T-helper 2 cell treated with Interferon-gamma antibody and Interleukin-4, amounts not matched to agents 100 ng/mL and 5 ng/mL, for 36 hours (primary cell): Measurements from ENCODE around the gene CEP20. TPM values are rescaled to one million over a fixed set of nuclear protein-coding genes. Genes with fewer than 3 reads are reported as not detected.

ENCODE experiments used
- intact Hi-C: fragments of 100-400 bp; cut with micrococcal nuclease; formaldehyde crosslinking; loops from one replicate; pipeline ENCODE4 v1.15.1; 2023
- total RNA-seq: library from RNA; stranded (reverse); gene quantifications from 2 replicates; pipeline ENCODE4 v1.2.3, GENCODE V29; 2022

Gene CEP20
- total RNA-seq, 1 donor from 2014 or later, result 33.1 TPM

DNA sequence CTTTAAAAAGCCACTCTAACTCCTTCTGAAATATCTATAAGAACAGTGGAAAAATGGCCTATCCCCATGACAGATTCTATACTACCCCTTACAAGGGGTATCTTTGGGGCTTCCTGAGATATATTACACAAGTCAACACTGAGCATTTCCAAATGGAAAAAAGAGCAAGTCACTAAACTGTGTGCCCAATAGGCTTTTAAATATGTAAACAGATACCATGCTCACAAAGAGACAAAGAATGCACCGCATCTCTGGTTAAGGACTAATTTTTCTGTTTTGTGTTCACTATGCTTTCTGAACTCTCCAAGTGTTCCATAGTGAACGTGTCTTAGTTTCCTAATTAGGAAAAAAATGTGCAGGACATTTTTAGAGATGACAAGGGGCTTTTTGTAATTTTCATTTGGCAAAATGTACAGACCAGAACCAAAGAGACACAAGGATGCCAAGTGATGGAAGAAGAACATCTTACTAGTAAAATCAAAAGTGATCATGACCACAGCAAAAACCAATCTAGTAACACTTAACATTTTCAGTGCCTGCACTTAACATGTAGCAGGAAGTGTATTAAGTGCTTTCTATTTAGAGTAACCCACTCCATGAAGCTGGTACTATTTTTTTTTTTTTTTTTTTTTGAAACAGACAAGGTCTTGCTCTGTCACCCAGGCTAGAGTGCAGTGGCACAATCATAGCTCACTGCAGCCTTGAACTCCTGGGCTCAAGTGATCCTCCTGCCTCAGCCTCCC is 53.1 kb downstream of the CEP20 start:
- intact Hi-C loops, result no loop called here

DNA sequence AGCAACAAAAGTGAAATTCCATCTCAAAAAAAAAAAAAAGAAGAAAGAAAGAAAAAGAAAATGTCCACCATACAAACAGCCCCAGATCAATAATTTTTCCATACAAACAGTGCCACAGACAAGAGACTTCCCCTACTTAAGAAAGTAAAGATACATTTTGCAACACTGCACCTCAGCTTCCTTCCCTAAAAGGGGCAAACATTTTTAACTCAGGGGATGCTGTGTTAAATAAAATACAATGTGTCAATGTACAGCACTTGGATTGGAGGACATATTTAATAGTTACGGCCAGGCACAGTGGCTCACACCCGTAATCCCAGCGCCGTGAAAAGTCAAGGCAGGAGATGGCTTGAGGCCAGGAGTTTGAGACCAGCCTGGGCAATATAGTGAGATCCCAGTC is 53.9 kb downstream of the CEP20 start:
- intact Hi-C loops, result no loop called here

DNA sequence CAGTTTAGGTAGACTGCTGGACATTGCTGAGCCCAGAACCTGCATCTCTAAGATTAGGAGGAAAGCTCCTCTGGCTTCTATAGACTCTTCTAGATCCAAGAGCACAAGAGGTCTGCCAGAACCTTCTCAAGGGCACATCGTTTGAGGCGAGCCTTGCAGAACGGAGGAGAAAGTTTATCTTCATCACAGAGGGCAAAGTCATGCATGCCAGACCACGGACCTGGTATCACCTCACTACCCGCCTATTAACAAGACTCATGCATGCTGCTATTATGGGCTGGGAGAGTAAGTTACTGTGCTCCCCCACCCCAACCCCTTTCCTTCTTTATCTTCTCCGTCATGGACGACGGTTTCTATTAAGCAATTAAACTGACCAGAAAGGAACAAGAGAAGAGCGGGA is 54.9 kb downstream of the CEP20 start:
- intact Hi-C loops, result no loop called here

DNA sequence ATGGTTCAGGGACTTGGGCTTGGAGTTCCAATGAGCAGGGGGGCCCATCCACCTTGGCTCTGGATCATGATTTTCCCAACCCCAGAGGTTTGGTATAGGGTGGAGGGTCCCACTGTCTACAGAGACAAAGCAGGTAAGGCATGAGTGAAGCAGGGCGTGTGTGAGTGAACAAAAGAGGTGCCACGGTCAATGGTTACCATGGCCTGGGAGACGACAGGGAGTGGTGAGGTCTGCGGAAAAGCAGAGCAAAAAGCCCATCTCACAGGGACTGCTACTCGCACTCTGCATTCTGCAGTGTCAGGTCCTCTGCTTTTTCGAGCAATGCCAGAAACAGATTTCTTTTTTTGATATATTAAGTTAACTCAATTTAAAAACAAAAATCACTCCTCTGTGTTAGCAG is 56.2 kb downstream of the CEP20 start:
- intact Hi-C loops, result no loop called here

DNA sequence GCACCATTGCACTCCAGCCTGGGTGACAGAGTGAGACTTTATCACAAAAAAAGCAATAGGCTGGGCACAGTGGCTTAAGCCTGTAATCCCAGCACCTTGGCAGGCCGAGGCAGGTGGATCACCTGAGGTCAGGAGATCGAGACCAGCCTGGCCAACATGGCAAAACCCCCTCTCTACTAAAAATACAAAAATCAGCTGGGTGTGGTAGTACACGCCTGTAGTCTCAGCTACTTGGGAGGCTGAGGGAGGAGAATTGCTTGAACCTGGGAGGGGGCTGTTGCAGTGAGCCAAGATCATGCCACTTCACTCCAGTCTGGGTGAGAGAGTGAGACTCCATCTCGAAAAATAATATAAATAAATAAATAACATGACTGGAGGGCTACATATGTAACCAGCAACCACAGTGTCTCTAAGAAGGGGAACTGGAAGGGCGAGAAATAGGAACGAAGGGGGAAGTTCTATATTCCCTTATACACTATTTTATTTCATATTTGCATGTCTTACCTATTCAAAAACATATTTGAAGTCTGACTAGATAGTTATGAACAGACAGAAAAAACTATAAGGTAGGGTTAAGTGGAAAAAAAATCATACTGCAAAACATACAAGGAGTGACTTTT is 57.5 kb downstream of the CEP20 start:
- intact Hi-C loops, result no loop called here

DNA sequence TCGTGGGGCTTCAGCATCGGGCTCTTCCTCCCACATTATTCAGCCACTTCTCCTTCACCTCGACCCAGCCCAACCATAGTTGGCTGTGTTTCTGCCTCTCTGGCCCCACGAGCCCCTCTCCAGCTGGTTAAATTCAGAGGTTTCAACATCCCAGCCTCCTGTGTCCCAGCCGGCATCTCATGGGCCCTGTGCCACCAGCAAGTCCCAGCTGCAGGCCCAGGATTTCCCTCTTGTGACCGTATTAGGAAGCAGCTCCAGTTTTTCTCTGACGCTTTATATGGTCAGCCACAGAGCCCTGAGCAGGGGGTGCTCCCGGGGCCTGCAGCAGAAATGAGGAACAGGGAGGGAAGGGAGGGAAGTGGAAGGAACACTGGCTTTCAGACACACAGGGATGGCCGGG is 58.9 kb downstream of the CEP20 start:
- intact Hi-C loops, result no loop called here

DNA sequence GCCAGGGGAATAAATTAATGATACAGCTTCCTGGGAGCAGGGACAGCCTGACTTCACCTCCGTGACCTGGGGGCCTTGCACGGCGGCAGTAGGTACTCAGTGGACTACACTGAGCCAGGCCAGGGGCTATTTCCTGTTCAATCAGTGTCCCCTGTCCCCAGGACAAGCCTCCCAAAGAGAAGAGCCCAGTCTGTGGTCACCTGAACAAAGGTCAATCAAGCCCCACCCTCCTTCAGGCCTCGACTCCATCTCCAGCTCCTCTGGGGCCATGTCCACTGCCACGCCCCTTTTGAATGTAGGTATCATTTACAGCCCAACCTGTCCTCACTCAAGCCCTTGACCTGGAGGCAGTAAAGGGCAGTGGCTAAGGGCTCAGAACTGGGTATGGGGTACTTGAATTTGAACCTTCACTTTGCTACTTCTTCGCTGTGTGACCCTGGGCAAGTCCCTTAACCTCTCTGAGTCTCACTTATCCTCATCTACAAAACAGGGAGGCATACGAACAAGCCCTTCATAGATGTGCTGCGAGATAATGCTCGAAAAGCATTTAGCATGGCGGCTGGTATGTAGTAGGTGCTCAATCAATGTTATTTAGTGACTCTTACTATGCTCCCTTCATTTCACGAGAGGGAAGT is 60.6 kb downstream of the CEP20 start:
- intact Hi-C loops, result no loop called here

DNA sequence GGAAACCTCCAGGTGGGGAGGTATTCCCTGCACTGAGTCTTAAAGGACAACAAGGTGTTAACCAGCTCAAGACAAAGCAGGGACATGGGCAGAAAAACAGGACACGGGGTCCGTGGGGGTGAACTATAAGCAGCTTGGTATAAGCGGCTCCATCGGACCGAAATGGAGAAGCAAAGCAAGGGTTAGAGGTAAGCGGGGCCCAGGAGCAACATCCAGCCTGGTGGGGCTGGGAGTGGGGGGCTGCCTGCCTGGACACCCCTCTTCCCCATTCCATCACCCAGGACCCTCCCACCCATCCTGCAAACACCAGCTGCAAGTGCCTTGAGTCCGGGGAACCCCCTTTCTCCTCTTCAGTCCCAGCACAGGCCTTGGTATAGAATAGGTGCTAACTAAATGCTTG is 61.1 kb downstream of the CEP20 start:
- intact Hi-C loops, result no loop called here

DNA sequence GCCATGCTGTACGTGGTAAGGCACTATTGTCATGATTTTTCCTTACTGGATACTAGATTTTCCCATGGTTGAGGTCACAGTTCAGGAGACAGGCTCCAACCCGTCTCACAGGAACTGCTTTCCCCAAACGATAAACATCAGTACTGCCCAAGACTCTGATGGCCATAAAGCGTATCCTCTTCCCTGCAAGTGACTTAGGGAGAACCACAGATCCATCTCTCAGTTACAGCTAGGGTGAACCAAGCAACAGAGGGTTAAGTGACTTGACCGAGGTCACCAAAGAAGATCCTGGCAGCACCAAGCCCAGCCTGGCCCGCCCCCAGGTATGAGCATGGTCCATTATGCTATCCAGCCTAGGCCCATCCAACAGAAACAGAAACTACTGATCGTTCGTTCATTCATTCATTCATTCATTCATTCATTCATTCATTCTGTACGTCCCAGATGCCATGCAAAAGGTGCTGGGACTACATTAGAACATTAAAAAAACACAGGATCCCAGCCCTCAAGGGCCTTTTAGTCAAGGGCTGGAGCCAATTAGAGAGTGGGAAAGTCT is 62.6 kb downstream of the CEP20 start:
- intact Hi-C loops, result no loop called here

DNA sequence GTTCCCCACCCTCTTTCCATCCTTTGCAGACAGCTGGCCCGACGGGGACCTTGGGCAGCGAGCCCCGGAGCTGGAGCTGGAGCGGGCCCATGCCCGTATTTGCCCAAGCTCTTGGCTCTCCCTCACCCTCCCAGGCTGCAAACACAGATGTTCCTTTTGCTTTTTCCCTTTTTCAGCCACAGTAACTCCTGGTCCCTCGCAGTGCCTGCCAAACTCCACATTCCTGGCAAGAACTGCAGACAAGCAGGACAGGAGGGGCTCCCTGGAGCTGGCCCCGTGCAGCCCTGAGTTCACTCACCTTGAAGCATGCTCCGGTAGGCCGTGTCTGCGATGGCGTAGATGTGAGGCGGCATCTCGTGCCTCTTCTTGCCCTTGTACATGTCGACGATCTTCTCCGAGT is 65.4 kb downstream of the CEP20 start:
- intact Hi-C loops, result no loop called here

DNA sequence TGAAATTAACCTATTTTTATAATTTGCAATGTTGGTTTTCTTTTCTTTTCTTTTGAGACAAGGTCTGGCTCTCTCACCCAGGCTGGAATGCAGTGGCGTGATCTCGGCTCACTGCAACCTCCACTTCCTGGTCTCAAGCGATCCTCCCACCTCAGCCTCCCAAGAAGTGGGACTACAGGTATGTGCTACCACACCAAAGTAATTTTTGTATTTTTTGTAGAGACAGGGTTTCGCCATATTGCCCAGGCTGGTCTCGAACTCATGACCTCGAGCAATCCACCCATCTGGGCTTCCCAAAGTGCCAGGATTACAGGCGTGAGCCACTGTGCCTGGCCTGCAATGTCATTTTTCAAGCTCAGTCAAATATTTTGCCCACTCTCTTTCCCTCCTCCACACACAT is 67.6 kb downstream of the CEP20 start:
- intact Hi-C loops, result loop anchor here (1.0 kb wide), 1 partner anchor 55 kb away; no protein-coding TSS in a partner anchor

DNA sequence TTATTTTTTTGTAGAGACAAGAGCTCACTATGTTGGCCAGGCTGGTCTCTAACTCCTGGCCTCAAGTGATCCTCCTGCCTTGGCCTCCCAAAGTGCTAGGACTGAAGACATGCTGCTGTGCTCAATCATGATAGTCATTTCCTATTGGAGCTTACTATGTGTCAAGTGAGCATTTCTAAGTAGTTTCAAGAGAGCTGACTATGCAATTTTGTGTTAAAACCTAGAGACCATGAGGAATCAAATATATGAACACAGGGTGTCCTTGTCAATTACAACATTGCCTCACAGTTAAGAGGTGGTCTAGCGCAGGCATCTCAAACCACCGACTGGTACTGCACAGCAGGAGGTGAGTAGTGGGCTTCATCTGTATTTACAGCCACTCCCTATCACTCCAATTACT is 69.4 kb downstream of the CEP20 start:
- intact Hi-C loops, result no loop called here

DNA sequence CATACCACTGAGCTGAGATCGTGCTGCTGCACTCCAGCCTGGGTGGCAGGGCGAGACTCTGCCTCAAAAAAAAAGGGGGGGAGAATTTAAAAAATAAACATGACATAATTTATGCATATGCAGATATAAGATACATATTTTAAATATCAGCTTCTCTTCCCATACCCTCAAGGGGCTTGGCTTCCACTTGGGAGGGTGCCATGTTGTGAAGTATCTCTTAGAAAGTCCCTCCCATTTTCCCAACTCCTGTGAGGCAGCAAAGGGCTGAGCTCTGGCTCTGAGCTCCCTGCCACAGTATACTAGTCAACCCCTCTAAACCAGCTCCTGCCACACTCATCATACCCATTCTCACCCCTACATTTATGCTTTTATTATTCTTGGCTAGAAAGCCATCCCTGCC is 71.0 kb downstream of the CEP20 start:
- intact Hi-C loops, result no loop called here

DNA sequence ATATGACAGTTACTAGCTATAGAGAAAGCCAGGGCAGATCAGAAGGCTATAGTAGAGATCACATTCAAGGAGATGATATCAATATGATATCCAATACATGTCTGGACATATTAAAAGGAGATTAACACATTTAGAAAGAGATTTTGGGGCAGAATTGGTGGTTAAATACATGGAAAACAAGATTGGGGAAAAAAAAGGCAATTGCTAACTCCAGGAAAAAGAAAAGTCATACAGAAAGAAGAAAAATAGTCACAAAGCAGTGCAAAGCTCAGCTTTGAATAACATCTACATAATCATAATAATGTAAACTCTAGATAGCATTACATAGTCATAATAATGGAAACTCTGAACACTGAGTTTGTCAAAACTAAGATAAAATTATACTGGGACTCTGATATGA is 72.2 kb downstream of the CEP20 start:
- intact Hi-C loops, result no loop called here

Other genes with a start within 250 kb of the CEP20 start
- 63.0 and 64.4 TPM in 2 replicates for gene MARF1, start 245.4 kb downstream of the CEP20 start, total RNA-seq
- gene NDE1, start 238.4 kb downstream of the CEP20 start, total RNA-seq, result 107 and 111 TPM in 2 replicates
- gene MYH11, start 31.6 kb downstream of the CEP20 start, total RNA-seq, result not detected in 2 replicates
- 61.1 and 65.5 TPM in 2 replicates for gene ABCC1, start 61.0 kb upstream of the CEP20 start, total RNA-seq